H1 (cell line): Measurements from ENCODE around the gene MACROD2. TPM values are rescaled to one million over a fixed set of nuclear protein-coding genes. Genes with fewer than 3 reads are reported as not detected.

Experiments used
- ASH2L ChIP-seq: fragments of 200-600, 300-600 bp; sonication (generic); IDR thresholded peaks from one replicate; pipeline ENCODE4 v1.7.1; 2017; ENCODE audit warnings: low read length
- BACH1 ChIP-seq: IDR thresholded peaks from 2 replicates; pipeline ENCODE4 v1.6.1; 2012; ENCODE audit warnings: low read length, improper control_type of control experiment
- BCL11A ChIP-seq, 2 experiments: IDR thresholded peaks; one replicate each; pipeline ENCODE4 v1.6.1; 2011; ENCODE audit warnings: low read depth in 2 of 2, low read length in 2 of 2, mild to moderate bottlenecking in 2 of 2
- CBX8 ChIP-seq: fragments of 300-800, 300-1000 bp; sonication (generic); IDR thresholded peaks from 2 replicates; pipeline ENCODE4 v1.7.1; 2016; ENCODE audit warnings: low read depth, low read length, borderline replicate concordance
- CREB1 ChIP-seq: IDR thresholded peaks from 2 replicates; pipeline ENCODE4 v1.6.1; 2012; ENCODE audit warnings: inconsistent platforms
- CTBP2 ChIP-seq: IDR thresholded peaks from 2 replicates; pipeline ENCODE4 v1.7.0; 2011; ENCODE audit warnings: borderline replicate concordance, mild to moderate bottlenecking, moderate library complexity, mixed read lengths, low read length; ENCODE audit not compliant: insufficient read depth, insufficient read length
- JUN ChIP-seq: IDR thresholded peaks from 2 replicates; pipeline ENCODE4 v1.6.1; 2011; ENCODE audit warnings: low read depth, mild to moderate bottlenecking, improper control_type of control experiment, low read length
- POLR2AphosphoS5 ChIP-seq: IDR thresholded peaks from 2 replicates; pipeline ENCODE4 v1.6.1; 2011; ENCODE audit warnings: low read depth, low read length
- RFX5 ChIP-seq: IDR thresholded peaks from 2 replicates; pipeline ENCODE4 v1.6.1; 2011; ENCODE audit warnings: low read depth, low read length, improper control_type of control experiment, borderline replicate concordance
- SP4 ChIP-seq: IDR thresholded peaks from 2 replicates; pipeline ENCODE4 v1.6.1; 2012; ENCODE audit warnings: low read length, inconsistent platforms
- SRF ChIP-seq: IDR thresholded peaks from 2 replicates; pipeline ENCODE4 v1.6.1; 2011; ENCODE audit warnings: mild to moderate bottlenecking, low read depth, low read length, moderate library complexity
- TAF1 ChIP-seq: IDR thresholded peaks from 2 replicates; pipeline ENCODE4 v1.6.1; 2011; ENCODE audit warnings: mild to moderate bottlenecking, low read depth, low read length
- polyA plus RNA-seq, 7 experiments: library from polyadenylated mRNA; depleted of rRNA in 3 of 7; stranded (reverse) in 5 of 7; unstranded in 2 of 7; fragments of >200 nt in 5 of 7; fragments of 200-250 nt in 2 of 7; gene quantifications; 1 replicate in 5 of 7; 2 replicates in 1 of 7; 4 replicates in 1 of 7; pipeline versions ENCODE4 v1.2.1 to v1.2.3, GENCODE V29; 2011 to 2013; ENCODE audit warnings: missing spikeins in 2 of 7, mixed read lengths in 2 of 7
- total RNA-seq: library from RNA; stranded (reverse); fragmentation: NEBNext Ultra II Directional; extraction: Animal tissue kit (Norgen Biotek cat#: 25700); gene quantifications from 2 replicates; pipeline ENCODE4 v1.2.1, GENCODE V29; 2021
- TF ChIP-seq, protein P1 (sequence below): fragments of 300-600 bp; sonication (generic); IDR thresholded peaks from 2 replicates; pipeline ENCODE4 v1.7.1; 2012; ENCODE audit warnings: low read length, moderate library complexity, mild to moderate bottlenecking, inconsistent platforms; ENCODE audit not compliant: insufficient replicate concordance

Gene MACROD2
- total and polyA plus RNA-seq, 2 of the 8 experiments (the other 6 are each of a cell fraction or from before 2014, with no cell fraction given), result 0.70 to 3.9 TPM

DNA sequence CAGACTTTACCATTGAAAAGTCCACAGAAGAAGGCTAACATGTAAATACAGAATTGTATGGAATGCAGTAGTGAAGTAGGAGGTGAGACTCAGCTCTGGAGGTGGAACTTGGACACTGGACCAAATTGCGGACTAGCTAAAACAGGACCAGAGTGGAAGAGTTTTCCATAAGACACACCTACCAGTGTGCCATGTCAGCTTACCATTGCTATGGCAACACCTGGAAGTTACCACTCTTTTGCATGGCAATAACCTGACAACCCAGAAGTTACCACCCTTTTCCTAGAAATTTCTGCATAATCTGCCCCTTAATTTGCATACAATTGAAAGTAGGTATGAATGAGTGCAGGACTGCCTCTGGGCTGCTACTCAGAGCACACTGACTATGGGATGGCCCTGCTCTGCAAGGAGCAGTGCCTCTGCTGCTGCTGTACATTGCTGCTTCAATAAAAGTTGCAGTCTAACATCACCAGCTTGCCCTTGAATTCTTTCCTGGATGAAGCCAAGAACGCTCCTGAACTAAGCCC, 911.7 kb downstream of the MACROD2 start (continued):
- TF ChIP-seq, protein P1, sequence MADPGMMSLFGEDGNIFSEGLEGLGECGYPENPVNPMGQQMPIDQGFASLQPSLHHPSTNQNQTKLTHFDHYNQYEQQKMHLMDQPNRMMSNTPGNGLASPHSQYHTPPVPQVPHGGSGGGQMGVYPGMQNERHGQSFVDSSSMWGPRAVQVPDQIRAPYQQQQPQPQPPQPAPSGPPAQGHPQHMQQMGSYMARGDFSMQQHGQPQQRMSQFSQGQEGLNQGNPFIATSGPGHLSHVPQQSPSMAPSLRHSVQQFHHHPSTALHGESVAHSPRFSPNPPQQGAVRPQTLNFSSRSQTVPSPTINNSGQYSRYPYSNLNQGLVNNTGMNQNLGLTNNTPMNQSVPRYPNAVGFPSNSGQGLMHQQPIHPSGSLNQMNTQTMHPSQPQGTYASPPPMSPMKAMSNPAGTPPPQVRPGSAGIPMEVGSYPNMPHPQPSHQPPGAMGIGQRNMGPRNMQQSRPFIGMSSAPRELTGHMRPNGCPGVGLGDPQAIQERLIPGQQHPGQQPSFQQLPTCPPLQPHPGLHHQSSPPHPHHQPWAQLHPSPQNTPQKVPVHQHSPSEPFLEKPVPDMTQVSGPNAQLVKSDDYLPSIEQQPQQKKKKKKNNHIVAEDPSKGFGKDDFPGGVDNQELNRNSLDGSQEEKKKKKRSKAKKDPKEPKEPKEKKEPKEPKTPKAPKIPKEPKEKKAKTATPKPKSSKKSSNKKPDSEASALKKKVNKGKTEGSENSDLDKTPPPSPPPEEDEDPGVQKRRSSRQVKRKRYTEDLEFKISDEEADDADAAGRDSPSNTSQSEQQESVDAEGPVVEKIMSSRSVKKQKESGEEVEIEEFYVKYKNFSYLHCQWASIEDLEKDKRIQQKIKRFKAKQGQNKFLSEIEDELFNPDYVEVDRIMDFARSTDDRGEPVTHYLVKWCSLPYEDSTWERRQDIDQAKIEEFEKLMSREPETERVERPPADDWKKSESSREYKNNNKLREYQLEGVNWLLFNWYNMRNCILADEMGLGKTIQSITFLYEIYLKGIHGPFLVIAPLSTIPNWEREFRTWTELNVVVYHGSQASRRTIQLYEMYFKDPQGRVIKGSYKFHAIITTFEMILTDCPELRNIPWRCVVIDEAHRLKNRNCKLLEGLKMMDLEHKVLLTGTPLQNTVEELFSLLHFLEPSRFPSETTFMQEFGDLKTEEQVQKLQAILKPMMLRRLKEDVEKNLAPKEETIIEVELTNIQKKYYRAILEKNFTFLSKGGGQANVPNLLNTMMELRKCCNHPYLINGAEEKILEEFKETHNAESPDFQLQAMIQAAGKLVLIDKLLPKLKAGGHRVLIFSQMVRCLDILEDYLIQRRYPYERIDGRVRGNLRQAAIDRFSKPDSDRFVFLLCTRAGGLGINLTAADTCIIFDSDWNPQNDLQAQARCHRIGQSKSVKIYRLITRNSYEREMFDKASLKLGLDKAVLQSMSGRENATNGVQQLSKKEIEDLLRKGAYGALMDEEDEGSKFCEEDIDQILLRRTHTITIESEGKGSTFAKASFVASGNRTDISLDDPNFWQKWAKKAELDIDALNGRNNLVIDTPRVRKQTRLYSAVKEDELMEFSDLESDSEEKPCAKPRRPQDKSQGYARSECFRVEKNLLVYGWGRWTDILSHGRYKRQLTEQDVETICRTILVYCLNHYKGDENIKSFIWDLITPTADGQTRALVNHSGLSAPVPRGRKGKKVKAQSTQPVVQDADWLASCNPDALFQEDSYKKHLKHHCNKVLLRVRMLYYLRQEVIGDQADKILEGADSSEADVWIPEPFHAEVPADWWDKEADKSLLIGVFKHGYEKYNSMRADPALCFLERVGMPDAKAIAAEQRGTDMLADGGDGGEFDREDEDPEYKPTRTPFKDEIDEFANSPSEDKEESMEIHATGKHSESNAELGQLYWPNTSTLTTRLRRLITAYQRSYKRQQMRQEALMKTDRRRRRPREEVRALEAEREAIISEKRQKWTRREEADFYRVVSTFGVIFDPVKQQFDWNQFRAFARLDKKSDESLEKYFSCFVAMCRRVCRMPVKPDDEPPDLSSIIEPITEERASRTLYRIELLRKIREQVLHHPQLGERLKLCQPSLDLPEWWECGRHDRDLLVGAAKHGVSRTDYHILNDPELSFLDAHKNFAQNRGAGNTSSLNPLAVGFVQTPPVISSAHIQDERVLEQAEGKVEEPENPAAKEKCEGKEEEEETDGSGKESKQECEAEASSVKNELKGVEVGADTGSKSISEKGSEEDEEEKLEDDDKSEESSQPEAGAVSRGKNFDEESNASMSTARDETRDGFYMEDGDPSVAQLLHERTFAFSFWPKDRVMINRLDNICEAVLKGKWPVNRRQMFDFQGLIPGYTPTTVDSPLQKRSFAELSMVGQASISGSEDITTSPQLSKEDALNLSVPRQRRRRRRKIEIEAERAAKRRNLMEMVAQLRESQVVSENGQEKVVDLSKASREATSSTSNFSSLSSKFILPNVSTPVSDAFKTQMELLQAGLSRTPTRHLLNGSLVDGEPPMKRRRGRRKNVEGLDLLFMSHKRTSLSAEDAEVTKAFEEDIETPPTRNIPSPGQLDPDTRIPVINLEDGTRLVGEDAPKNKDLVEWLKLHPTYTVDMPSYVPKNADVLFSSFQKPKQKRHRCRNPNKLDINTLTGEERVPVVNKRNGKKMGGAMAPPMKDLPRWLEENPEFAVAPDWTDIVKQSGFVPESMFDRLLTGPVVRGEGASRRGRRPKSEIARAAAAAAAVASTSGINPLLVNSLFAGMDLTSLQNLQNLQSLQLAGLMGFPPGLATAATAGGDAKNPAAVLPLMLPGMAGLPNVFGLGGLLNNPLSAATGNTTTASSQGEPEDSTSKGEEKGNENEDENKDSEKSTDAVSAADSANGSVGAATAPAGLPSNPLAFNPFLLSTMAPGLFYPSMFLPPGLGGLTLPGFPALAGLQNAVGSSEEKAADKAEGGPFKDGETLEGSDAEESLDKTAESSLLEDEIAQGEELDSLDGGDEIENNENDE, result no peak
- no peak for TF ChIP-seq TAF1
- TF ChIP-seq BACH1, result no peak
- no peak for TF ChIP-seq BCL11A (IDR thresholded peaks at IDR 0.05; ENCODE audit: low read depth in 2 of 2, low read length in 2 of 2)
- no peak for TF ChIP-seq SP4
- TF ChIP-seq CTBP2, result no peak
- no peak for TF ChIP-seq POLR2AphosphoS5
- TF ChIP-seq CBX8, result no peak
- TF ChIP-seq JUN, result no peak
- TF ChIP-seq CREB1, result no peak
- TF ChIP-seq ASH2L, result no peak
- TF ChIP-seq SRF, result no peak
- no peak for TF ChIP-seq RFX5
